Stimulated activated naive CD8-positive, alpha-beta T cell treated with anti-CD3 and anti-CD28 coated beads, Interleukin-15, Interleukin-2, amounts not matched to agents 100 U/mL and 50 U/mL, for 24 hours (primary cell): ENCODE measurements around the gene TSPAN7.

Experiments used
- ATAC-seq: fragments of 150-1000 bp; cut with Tn5 transposase; one replicate; pipeline ENCODE4 v1.10.0; 2021
- DNase-seq: peaks from one replicate; pipeline ENCODE4 v3.0.0; 2021

TSPAN7 gene

DNA sequence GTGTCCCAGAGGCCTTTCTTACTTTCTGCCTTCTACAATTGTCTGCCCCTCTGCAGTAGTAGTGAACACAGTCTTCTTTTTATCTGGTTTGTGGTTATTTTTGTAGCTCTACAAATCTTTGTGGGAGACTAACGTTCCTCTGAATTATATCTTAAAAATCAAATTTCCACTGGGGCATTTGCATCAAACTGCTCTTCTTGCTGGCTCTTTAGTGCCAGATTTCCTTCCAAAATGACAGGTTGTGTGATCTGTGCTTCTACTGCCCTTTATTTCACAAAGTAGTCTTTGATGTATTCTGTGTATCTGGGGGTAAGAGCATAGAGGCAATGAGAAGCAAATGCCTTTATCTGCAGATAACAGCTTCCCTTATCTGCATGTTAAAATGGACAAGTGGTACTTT is 34.5 kb downstream of the TSPAN7 start:
- no peak for ATAC-seq
- DNase-seq = no peak

DNA sequence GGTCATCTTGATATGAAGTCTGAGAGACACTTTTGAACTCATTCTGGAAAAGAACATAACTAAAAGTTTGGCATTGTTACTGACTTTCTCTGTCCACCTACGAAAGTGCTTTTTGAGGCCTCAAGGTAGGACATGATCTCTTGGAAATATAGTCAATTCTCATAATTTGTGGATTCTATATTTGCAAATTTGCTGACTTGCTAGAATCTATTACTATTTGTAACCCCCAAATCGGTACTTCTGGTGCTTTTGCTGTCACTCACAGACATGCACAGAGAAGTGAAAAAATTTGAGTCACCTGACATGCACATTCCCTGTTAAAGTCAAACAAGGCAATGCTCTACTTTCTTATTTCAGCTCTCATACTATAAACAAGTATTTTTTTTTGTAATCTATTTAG is 35.6 kb downstream of the TSPAN7 start:
- ATAC-seq = no peak
- no peak for DNase-seq

DNA sequence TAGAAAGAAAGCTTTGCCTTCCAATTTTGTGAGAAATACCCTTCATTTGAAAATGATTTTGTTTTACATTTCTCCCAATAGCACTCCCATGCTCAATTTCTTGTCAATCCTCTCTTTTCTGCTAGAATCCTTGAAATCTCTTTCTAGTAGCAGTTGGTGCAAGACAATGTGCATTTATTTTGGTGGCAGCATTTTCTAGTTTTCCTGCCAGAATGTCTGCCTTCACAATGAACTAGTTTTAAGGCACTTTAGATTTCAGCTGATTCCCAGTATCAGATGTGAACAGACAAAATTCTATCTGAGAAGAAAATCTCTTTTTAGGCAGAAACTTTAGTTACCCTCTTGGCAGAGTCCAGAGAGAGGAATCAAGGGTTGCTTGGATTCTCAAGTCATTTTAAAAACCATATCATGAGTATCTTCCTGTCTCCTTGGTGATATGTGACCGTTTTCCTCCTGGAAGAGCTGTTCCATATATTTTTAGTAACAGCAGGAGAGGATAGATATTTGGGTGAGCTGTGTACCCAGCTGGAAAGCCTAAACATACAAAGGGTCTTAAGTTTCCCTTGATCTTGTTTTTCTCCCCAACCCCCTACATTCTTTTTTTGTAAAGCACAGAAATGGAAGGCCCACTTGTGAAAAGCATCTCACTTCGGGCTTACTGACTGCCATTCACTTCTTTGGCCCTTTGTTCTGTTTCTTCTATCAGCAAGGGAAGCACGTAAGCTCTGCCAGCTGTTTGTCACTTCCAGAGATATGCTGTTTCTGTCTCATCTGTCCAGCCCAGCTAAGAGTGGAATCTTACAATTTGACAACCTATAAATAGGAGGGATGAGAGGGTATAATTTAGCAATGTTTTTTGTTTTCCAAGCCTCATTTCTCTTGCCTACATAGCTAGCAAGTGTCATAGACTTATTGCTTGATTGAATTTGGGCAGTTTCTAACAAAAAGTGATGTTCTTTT is 38.7 kb downstream of the TSPAN7 start:
- no peak for ATAC-seq
- no peak for DNase-seq

DNA sequence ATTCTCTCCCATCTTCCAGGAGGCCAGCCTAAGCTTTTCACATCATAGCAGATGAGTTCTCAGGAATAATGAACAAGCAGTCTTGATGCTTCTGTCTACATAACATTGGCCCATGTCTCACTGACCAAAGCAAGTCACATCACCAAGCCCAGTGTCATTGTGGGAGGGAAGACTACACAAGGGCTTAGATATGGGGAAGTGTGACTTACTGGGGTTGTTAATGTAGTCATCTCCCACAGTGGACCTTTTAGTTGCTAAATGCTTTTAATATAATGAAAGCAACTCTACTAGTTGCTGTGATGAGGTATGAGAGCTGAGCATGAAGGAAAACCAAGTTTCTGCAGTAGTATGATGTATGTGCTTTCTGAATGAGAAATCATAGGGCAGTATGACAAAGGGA is 40.5 kb downstream of the TSPAN7 start:
- DNase-seq (no peak), ATAC-seq (no peak)

DNA sequence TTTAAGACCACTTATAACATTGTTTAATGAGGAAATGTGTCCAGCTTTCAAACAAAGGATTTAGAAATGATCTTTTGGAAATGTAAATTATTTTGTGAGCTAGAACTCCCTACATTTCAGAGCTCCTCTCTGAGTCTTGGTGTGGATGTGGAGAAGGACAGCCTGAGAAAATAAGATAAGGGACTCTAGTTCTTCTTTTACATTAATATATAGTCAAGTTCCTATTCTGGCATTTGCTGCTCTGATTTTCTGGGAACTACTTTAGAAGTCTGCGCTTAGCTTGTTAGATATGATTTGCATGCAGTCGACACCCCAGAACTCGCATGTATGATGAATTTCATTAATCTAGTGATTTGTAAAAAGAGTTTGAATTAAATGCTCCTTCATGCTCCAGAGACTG is 45.5 kb downstream of the TSPAN7 start:
- no peak for DNase-seq
- no peak for ATAC-seq

DNA sequence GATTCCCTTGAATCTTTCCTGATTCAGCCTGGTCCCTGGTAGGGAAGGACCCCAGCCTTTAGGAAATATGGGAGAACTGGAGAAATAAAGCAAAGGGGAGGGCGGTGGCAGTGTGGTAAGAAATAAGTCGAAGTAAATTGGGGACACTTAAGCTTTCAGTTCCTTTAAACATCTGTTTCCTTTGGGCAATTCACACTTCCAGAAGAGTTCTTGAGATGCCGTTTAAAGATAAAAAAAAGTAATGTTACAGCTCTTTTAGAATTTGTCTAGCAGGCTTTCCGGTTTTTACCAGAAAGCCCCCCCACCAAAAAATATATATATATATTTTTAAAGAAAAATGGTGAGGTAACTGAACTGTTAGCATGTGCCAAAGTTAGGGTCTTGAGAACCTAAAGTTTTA is 46.6 kb downstream of the TSPAN7 start:
- ATAC-seq (no peak), DNase-seq (no peak)

DNA sequence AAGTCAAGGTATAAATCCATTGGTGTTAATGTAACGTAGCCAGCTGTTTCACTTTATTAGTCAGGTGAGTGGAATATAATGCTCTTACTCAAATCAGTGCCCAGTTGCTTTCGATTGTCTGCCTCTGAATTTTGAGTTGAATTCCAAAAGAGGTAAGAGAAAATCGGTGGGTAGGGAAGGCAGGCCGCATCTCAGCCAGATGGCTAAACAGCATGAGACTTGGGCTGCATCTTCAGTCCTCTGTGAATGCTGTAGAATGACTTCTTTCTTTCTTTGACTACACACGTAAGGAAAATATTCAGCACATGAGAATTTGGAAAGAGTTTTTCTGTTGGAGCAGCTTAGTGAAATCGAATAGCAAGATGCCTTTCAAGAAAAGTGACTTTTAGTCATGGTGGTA is 49.5 kb downstream of the TSPAN7 start:
- DNase-seq = no peak
- ATAC-seq = no peak

GRCh38 chrX:38612281-38612680 is 50.9 kb downstream of the TSPAN7 start:
- no peak for DNase-seq
- ATAC-seq = no peak

DNA sequence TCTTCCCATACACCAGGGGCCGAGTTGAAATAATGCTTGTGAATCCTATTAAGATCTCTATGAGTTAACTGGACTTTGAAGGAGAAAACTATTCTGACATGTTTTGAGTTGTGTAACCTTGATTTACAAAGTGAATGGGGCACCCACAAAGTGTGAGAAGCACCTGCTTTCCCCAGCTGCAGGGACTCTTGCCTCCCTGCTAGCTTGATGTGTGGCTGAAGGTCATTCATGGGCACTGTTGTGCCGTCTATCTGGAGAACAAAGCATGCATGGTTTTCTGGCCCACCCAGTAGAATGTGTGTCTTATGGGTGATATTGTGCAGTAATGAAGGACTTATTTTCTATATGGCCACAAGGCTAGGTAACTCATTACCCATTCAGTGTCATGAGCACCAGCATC is 53.1 kb downstream of the TSPAN7 start:
- no peak for DNase-seq

DNA sequence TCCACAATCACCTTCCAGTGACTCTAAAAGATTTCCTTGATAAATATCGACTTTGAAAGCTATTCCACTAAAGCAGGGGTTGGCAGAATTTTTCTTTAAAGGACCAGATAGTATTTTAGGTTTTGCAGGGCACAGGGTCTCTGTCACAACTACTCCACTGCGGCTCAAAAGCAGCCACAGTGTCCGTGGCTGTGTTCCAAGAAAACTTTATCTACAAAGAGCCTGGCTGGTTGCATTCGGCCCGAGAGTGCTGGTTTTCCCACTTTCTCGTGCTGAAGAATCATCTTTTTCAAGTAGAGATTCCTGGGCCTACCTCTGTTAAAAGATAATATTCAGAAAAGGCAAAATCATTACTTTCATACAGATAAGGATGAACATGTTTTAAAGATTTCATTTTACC is 55.6 kb downstream of the TSPAN7 start:
- DNase-seq = no peak
- ATAC-seq = no peak

More for the DNA sequence above, 53.1 kb downstream of the TSPAN7 start:
- ATAC-seq = no peak

DNA sequence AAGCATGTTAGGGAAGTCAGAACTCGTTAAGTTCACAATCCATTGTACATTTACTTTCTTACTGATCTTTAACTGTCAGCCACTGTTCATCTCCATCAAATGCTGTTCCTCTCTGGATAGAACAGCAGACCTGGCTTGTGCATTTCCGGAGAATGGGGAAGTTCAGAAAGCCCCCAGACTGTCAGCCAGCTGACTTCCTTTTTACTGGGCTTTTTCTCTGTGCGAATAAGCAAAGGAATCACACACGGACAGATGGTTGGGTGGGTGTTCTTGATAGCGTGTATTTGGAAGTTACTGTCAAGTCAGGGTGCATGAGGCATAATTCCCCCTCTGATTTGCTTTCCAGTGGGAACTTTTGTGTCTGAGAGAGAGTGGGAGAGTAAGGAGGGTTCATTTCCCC is 56.8 kb downstream of the TSPAN7 start:
- no peak for DNase-seq

DNA sequence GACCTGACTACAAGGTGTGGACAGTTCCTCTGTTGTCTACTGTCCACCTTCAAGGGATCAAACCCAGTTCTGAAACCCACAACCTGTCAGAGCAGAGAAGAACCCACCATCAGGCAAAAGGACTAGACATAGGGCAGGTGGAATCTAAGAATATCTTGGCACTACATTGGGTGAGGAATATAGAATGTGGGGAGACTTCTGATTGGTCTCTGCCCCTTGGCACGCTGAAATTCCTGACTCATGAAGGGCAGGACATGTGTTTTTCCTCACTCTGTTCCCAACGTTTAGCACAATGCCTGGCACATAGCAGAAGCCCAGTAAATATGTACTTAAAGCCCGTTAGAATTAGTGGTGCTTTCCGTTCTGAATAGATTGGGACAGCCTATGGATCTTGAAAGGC is 59.3 kb downstream of the TSPAN7 start:
- DNase-seq (no peak), ATAC-seq (no peak)

More for the DNA sequence above, 56.8 kb downstream of the TSPAN7 start:
- no peak for ATAC-seq

- DNase-seq (no peak), ATAC-seq (no peak)
Measured at GRCh38 chrX:38626296-38626695, 65.0 kb downstream of the TSPAN7 start.

GRCh38 chrX:38627683-38628082 is 66.3 kb downstream of the TSPAN7 start:
- ATAC-seq = peak; percentile 57
- DNase-seq = peak; percentile 5

GRCh38 chrX:38628587-38628986 is 67.2 kb downstream of the TSPAN7 start:
- DNase-seq (no peak), ATAC-seq (no peak)

DNA sequence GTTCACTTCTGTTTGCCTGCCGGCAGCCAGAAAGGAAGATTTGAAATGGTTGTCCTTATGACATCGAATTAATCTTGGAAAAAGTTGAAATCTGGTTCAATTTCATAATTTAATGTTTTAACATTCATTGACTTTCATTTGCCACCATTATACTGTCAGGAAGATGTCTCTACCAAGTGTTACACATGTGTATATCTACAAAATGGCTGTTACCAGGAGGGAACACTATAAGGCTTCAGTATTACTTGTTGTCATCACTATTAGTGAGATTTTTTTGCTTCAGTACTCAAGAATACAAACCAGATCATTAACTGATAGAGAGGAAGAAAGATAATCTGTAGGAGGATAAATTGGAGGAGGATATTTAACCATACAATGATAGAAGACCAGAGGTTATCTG is 71.2 kb downstream of the TSPAN7 start:
- ATAC-seq (no peak), DNase-seq (no peak)

- DNase-seq (no peak), ATAC-seq (no peak)
Measured at GRCh38 chrX:38634665-38635064, 73.3 kb downstream of the TSPAN7 start.

DNA sequence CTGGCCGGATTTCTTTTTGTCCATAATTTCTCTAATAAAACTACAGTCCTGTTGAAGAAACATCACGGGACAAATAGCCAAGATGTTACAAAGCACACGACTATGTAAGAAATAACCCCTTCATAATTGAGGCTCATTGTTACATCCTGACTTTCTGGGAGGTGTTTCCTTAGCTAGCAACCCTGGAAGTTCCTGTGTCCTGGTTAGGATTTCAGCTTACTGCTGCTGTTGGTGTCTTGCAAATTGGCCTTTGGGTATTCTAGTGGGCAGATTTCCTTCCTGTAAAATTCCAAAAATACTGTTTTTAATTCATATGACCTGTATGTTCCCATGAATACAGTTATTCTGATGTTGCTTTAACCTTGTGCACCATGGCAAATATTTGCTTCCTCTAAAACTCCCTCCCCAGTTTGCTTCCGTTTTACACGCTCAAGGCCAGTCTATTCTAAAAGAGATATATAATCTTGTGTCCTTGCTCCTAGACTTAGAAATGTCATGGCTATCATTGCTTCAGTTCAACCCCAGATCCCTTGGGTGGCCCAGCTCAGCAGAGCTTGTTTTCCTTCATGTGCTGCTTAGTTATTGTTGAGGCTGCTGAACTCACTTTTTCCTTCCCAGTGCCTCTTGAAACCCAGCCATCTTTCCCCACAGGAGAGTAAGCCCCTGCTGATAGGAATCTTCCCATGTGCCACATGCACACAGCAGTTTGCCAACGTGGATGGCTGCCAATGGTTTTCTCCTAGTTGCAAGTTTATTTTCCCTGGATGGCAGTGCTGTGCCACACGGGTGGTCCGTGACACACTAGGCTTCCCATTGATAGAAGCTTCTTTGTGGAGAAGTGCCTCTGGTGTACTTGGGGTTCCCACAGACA is 75.8 kb downstream of the TSPAN7 start:
- no peak for ATAC-seq
- DNase-seq = no peak

- ATAC-seq (no peak), DNase-seq (no peak)
Measured at GRCh38 chrX:38638952-38639529, 77.7 kb downstream of the TSPAN7 start.

DNA sequence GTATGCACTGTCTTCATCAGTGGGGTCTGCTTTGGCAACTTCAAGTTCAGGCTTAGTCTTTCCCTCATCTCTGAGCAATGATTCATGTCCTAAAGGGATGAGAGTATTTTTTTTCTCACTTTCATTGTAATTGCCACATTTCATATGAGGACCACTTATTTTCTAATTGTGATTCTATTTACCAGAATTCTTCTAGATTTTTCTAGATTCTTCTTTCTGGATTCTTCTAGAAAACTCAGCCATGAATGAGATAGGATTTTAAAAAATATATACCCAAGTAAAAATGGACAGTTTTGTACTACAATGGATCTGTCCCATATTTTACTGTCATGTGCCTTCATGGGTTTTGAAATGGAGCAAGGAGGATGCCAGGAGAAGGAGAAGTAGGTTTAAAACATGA is 78.4 kb downstream of the TSPAN7 start:
- DNase-seq = no peak
- no peak for ATAC-seq

- ATAC-seq (no peak), DNase-seq (no peak)
Measured at GRCh38 chrX:38641197-38641596, 79.9 kb downstream of the TSPAN7 start.

GRCh38 chrX:38643903-38644302 is 82.6 kb downstream of the TSPAN7 start:
- no peak for ATAC-seq
- no peak for DNase-seq

GRCh38 chrX:38646129-38646528 is 84.8 kb downstream of the TSPAN7 start:
- DNase-seq (no peak), ATAC-seq (no peak)
